HG03342 (cell line): Measurements from ENCODE around the gene LRRC25.

Source experiments
- ATAC-seq: cut with Tn5 transposase; IDR thresholded peaks from one replicate; pipeline ENCODE4 v1.9.1; 2021; ENCODE audit warnings: mild to moderate bottlenecking, moderate library complexity; ENCODE audit not compliant: unreplicated experiment

LRRC25 gene

GRCh38 chr19:18397242-18398202, at the start of gene LRRC25:
TSS of gene LRRC25 (minus strand) at chr19:18397622. CDS start at chr19:18396963, 659 bp downstream.
- no peak for ATAC-seq

DNA sequence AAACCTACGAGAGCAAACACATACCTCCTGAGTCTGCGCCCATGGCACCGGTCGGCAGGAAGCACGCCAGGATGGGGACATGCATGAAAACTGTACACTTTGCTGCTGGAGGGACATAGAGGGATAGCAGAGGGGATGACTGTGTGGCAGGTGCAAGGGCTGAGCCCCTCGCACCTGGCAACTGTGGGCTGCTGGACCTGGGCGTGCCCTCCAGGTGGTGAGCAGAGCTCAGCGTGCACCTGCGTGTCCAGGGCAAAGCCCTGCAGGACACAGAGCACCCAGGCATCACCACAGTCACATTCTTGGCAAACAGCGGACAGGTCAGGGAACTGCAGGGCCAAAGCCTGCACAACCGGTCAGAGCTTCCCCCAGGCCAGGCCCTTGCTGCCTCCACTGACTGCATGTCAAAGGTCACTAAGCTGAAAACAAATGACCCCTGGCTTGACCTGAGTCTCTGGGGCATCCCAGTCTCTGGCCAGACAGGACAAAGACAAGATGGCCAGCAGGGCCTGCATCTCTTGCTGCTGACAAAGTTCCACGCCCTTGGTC, 49.5 kb upstream of the LRRC25 start:
- ATAC-seq: no peak

DNA sequence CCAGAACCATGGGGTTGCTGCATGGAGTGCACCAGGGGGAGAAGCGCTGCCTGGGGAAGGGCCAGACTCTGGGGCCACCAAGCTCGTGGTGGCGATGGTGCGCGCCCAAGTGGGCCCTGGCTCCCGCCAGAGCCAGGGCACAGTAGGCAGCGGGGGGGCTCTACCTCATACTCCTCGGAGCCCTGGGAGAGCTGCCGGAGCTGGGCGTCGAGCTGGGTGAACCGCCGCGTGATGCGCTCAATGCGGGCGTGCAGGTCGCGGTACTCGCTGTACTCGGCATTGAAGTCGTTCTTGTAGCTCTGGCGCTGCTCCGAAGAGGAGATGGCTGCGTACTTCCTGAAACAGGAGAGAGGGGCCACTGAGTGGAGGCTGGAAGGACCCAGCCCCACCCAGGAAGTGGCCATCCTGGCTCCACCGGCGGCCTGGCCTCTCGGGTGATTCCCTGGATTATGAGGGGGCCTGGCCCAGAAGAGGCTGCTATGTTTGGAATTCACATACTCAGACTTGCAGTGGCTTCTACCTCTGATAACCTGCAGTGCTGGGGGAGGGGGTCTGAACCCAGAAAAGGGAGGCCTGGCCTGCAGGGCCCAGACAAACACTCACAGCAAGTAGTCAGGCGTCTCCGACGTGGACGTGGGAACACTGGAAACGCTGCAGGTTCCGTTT, 48.9 kb upstream of the LRRC25 start:
- no peak for ATAC-seq

GRCh38 chr19:18445262-18445948, 48.0 kb upstream of the LRRC25 start:
- no peak for ATAC-seq

DNA sequence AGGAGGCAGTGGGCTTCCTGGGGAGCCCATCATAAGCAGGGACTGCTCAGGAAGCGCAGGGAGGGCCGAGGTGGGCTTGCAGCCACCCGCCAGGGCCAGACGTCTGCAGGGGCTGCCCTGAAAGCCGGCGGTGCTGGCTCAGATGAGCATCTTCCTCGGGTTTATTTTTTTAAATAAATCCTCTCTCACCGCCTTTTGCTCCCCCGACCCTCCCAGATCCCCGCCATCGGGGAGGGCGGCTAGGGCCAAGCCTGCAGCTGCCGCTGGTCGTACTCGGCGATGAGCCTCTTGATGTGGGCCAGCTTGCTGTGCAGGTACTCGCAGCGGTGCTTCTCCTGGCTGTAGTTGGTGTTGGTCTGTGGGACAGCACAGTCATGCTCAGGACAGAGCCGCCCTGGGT, 47.1 kb upstream of the LRRC25 start:
- no peak for ATAC-seq

GRCh38 chr19:18443831-18444230, 46.4 kb upstream of the LRRC25 start:
- no peak for ATAC-seq

GRCh38 chr19:18443406-18443805, 46.0 kb upstream of the LRRC25 start:
- no peak for ATAC-seq

DNA sequence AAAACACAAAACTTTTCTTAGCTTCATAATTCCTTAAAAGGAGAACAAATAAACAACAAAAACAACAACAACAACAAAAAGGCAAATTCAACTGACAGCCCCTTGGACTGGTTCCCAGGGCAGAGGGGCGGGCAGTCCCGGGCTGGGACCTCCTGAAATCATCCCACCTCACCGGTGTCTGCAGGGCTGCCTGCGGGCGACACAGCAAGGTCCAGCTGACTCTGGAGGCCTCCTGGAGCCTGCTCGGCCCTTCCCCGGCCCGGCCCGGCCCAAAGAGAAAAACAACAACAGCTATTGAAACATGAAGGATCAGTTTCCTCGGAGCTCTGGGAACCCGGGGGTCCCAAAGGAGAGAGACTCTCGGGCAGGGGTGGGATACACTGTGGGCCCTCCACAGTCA, 45.5 kb upstream of the LRRC25 start:
- no peak for ATAC-seq

- no peak for ATAC-seq
These were observed 44.7 kb upstream of the LRRC25 start for GRCh38 chr19:18441804-18442788.

DNA sequence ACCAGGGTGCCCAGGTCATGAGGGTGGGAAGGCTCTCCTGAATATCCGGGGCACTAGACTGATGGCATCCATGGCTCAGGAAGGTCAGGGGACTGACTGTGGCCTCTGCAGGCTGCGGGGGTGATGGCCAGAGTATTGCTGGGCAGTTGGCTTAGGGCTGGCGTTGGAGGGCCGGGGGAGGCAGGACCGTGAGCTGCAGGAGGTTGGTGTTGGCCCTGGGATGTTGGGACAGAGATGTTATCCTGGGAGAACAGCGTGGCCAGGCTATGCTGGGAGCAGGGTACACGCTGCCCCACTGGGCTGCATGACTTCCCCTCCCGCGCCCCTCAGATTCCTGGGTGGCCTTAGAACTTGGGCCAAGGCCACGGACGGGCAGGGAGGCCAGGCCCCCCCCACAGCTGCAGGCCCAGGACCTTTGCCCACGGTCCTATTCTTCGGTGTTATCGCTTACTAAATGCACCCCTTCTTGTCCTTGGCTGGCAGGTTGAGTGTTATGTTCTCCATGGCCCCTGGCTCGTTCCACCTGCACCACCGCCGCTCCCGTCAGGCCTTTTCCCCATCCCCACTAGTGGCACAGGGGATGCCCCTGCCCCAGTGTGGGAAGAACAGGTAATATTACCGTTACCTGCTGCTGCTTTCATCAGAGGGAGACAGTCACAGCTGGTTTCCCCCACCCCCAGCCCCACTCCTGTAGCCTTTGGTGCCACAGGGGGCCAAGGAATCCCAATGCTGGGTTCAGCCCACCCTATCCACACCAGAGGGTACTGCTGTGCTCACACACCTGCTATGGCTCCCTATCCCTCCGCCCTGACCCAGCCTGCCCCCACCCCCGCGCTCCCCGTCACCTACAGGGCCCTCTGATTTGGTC, 43.7 kb upstream of the LRRC25 start:
- ATAC-seq: no peak

DNA sequence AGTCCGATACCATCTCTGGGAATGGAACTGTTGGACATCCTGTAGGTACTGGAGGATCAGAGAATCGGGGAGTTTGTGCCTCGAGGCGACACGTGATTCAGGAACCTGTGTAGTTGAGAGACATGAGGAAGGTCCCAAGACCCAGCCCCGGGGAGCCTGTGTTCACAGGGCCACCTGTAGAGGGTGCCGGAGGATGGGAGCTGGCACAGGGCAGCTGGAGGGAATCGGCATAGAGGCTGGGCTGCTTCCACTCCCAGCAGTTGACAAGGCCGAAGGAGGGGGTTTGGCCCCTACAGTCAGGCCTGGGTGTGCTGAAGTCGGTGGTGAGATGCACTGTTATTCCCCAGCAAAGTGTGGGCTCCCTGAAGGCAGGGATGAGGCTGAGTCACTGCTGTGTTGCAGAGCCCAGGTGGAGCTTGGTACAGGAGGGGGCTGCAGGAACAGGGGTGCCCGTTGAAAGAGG, 43.0 kb upstream of the LRRC25 start:
- no peak for ATAC-seq

DNA sequence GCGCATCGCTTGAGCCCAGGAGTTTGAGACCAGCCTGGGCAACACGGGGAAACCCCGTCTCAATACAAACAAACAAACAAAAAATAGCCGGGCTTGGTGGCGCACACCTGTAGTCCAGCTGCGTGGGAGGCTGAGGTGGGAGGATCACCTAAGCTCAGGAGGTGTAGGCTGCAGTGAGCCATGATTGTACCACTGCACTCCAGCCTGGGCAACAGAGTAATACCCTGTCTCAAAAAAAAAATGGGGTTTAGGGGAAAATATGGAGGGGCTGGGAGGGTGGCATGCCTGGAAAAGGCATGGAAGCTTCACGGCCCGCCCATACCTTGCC, 42.5 kb upstream of the LRRC25 start:
- ATAC-seq: no peak

GRCh38 chr19:18439025-18439909, 41.8 kb upstream of the LRRC25 start:
- no peak for ATAC-seq

DNA sequence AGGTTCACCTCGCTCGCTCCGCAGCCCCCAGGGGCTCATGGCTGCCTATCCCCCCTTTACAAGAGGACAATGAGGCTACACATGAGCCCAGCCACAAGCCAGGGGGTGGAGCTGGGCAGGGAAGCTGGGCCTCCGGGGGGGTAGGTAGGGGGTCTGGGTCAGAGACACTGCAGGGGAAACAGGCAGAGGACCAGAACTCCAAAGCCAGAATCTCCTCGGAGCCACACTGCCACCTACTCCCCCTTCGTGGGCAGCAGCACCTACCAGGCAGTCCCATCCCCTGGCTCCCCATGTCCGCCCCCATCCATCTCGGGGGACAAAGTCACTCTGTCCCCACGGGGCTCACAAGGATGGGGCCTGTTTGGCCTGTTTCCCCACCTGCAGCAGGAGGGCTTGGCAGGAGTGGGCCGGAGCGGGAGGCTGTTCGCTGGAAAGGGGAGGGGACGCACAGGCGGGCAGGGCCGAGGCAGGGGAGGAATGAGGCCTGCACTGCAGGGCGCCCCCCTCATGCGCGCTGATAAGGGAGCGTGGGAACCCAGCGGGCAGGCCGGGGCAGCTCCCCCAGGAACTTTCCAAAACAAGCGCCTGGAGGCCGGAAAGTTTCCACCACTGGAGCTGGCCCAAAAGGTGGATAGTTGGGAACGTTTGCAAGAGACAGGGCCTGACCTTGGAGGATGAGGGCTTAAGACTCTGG, 41.1 kb upstream of the LRRC25 start:
- no peak for ATAC-seq

DNA sequence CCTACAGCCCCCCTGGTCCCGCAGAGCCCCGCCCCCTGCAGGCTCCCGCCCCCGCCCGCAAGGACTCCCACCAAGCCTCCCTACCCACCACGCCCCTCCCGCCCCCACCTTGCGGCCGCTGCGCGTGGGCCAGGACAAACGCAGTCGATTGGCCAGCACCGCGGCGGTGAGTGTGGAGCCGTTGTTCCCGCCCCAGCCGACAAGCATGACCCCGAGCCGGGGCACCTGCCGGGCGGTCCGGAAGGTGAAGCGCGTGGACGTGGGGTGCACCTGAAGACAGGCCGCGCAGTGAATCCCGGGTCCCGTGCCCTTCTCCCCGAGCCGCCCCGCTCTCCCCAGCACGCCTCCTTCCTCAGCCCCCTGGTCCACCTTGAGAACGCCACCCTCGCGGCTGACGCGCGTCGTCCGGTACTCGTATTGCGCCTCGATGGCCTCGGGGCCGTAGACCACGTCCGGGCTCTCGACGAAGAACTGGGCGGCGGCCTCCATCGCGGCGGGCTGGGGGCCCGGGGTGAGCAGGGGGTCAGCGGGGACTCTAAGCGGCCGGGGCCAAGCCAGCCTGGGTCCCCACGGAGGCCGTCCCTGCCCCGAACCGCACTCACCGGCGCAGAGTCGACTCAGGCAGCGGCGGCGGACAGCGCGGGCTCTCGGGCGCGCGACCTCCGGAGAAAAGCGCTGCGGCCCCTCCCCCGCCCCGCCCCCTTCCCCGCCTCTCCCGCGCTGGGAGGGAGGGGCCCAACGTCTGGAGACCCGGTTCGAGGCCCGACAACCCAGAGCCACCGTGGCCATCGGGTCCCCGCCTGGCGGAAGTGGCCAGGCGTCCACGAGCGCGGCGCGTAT, 40.3 kb upstream of the LRRC25 start, which contains the start of gene ISYNA1:
Gene ISYNA1, minus strand, starts transcription at position 643 of the 840 bp plus-strand sequence. Its CDS starts 154 bp downstream, at position 489.
- no peak for ATAC-seq

DNA sequence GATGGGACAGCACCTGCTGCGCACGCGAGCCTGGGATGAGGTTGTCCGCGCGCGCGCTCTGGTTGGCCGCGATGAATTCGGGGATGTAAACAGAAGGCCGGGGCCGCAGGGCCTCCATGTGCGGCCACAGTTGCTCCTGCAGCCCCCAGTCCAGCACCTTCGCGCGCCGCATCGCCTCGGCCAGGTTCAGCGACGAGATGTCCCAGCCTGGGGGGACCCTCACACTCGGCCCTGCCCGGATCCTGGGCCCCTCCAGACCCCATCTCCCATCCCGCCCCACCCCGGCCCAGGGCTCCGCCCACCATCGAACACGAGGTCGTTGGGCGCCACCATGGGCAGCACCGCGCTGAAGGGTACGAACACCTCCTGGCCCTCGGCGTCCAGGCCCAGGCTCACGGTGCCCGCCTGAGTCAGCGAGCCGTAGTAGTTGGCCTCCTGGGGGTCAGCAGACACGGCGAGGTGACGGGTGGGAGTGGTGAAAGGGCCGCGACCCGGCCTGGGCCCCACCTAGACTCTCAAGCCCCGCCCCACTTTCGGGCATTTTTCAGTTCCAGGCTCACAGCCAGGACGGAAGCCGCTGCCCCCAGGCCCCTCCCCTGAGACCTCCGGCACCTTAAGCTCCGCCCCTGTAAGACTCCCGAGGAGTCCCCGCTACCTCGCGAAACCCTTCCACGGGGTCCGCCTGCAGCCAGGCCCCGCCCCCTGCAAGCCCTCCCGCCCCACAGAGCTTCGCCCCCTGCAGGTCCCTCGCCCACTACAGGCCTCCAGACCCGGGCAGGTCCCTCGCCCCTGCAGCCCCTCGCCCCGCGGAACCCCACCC, 39.5 kb upstream of the LRRC25 start:
- ATAC-seq: no peak
